ENCODE measurements around the gene HDAC5.
A peak's percentile ranks its signal among the peaks of the same experiment; 100 is the strongest.

The HDAC5 gene

DNA sequence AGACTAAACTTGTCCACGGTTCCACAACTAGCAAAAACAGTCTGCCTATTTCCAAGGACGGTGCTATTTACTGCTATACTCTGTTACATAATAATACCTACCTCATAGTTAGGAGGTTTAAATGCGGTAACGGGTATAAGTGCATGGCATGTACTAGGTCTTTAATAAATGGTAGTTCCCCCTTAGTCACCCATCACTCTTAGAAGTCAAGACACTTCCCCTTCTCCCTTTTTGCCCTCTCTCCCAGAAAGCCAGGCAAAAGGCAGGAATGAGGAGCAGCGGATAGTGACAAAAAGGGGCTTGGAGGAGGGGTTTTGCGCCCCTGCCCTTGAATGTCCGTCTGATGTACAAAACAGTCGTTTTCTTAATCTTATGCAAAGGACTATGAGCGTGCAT lies 55.9 kb downstream of the HDAC5 start:
- peaks cover 7% of the 10 kb centered on the region; the same call in 1 of the 2 replicates for H3K36me3 ChIP-seq (ENCODE audit: insufficient read depth, low read length)
- peaks cover 30% of the 10 kb centered on the region for H4K20me1 ChIP-seq (ENCODE audit: insufficient read depth, low read length, poor library complexity, severe bottlenecking)
- H3K79me2 ChIP-seq (ENCODE audit: insufficient read depth, low read length): peaks cover 64% of the 10 kb centered on the region
- H3K9me2 ChIP-seq (replicated peaks; ENCODE audit: low read depth, low read length): no peaks in the 10 kb centered on the region
- H3K9ac ChIP-seq (ENCODE audit: low read depth, low read length, poor library complexity, severe bottlenecking): peak overlapping the region; percentile 81
- no peaks in the 10 kb centered on the region for H3K9me3 ChIP-seq (ENCODE audit: insufficient read depth, low read depth, low read length)
- peaks cover 36% of the 10 kb centered on the region for H3K4me1 ChIP-seq (ENCODE audit: insufficient read depth, low read length, poor library complexity, severe bottlenecking)
- H3K4me2 ChIP-seq (ENCODE audit: low read depth, low read length, poor library complexity, severe bottlenecking): peak overlapping the region; percentile 81
- H3F3A ChIP-seq (ENCODE audit: low read depth): 0 out of 2 replicates have a peak, but pooled peaks cover 5% of the 10 kb centered on the region
- H3K27me3 ChIP-seq (ENCODE audit: insufficient read depth, low read length, poor library complexity, severe bottlenecking): no peaks in the 10 kb centered on the region
- TF ChIP-seq, protein P1, sequence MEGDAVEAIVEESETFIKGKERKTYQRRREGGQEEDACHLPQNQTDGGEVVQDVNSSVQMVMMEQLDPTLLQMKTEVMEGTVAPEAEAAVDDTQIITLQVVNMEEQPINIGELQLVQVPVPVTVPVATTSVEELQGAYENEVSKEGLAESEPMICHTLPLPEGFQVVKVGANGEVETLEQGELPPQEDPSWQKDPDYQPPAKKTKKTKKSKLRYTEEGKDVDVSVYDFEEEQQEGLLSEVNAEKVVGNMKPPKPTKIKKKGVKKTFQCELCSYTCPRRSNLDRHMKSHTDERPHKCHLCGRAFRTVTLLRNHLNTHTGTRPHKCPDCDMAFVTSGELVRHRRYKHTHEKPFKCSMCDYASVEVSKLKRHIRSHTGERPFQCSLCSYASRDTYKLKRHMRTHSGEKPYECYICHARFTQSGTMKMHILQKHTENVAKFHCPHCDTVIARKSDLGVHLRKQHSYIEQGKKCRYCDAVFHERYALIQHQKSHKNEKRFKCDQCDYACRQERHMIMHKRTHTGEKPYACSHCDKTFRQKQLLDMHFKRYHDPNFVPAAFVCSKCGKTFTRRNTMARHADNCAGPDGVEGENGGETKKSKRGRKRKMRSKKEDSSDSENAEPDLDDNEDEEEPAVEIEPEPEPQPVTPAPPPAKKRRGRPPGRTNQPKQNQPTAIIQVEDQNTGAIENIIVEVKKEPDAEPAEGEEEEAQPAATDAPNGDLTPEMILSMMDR (conservative IDR thresholded peaks at IDR 0.05; ENCODE audit: low read length): no peak
- TF ChIP-seq EZH2phosphoT487 (IDR thresholded peaks at IDR 0.05; ENCODE audit: borderline replicate concordance): no peak
- peak overlapping the region; percentile 80 for H3K4me3 ChIP-seq (ENCODE audit: low read length, poor library complexity, severe bottlenecking)
- no peak overlapping the region for H2AFZ ChIP-seq (ENCODE audit: low read length)

DNA sequence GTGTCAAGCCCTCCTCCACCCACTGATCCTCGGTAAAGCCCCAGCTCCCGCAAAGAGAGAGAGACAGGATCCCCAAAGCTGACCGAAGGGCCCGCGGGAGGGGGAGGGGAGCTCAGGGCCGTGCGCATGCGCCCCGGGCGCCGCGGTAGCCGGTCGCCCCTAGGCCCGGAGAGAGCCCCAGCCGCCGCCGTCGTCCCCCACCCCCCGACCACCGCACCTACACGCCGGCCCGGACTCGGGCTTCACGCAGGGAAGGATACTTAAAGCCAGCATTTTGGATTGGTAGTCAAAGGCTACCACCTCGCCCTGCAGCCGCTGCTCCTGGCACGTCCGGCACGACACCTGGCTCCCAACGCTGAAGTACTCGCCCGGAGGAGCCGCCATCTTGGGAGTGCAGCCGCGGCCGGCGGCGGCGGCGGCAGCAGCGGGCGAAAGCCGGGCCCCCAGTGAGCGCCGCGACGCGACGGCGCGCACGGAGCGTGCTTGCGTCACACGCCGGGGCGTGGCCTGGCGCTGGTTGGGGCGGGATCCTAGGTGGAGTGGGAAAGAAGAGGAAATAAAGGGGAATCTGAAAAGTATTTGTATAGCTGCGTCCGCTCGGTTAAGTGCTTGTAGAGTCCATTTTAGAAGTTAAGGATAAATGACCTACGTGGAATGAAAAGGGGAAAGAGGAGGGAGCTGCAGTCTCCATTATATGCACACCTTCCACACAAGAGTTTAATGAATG lies 57.1 kb downstream of the HDAC5 start, which contains the start of gene LSM12:
LSM12 (minus strand) TSS at position 468 of the 727 bp plus-strand sequence; CDS start at position 384, 84 bp downstream.
- Histone ChIP-seq H3K9ac (ENCODE audit: low read depth, low read length, poor library complexity, severe bottlenecking) (peak within 1 kb of the TSS; percentile 81), H4K20me1 (ENCODE audit: insufficient read depth, low read length, poor library complexity, severe bottlenecking) (peaks cover 38% of the 10 kb centered on the region), H3F3A (ENCODE audit: low read depth) (0 out of 2 replicates have a peak, but pooled peaks cover 5% of the 10 kb centered on the region), H3K36me3 (ENCODE audit: insufficient read depth, low read length) (peaks cover 17% of the 10 kb centered on the region; the same call in 1 of the 2 replicates), H2AFZ (ENCODE audit: low read length) (peak within 1 kb of the TSS; percentile 82; the same call in 1 of the 2 replicates), H3K27me3 (ENCODE audit: insufficient read depth, low read length, poor library complexity, severe bottlenecking) (no peaks in the 10 kb centered on the region), H3K9me2 (replicated peaks; ENCODE audit: low read depth, low read length) (no peaks in the 10 kb centered on the region), H3K4me1 (ENCODE audit: insufficient read depth, low read length, poor library complexity, severe bottlenecking) (peaks cover 29% of the 10 kb centered on the region), H3K9me3 (ENCODE audit: insufficient read depth, low read depth, low read length) (no peaks in the 10 kb centered on the region), H3K4me3 (ENCODE audit: low read length, poor library complexity, severe bottlenecking) (peak within 1 kb of the TSS; percentile 80), H3K79me2 (ENCODE audit: insufficient read depth, low read length) (peaks cover 66% of the 10 kb centered on the region), H3K4me2 (ENCODE audit: low read depth, low read length, poor library complexity, severe bottlenecking) (peak within 1 kb of the TSS; percentile 81)
- TF ChIP-seq EZH2phosphoT487 (IDR thresholded peaks at IDR 0.05; ENCODE audit: borderline replicate concordance): no peak
- TF ChIP-seq, protein P1 (conservative IDR thresholded peaks at IDR 0.05; ENCODE audit: low read length): no peak

DNA sequence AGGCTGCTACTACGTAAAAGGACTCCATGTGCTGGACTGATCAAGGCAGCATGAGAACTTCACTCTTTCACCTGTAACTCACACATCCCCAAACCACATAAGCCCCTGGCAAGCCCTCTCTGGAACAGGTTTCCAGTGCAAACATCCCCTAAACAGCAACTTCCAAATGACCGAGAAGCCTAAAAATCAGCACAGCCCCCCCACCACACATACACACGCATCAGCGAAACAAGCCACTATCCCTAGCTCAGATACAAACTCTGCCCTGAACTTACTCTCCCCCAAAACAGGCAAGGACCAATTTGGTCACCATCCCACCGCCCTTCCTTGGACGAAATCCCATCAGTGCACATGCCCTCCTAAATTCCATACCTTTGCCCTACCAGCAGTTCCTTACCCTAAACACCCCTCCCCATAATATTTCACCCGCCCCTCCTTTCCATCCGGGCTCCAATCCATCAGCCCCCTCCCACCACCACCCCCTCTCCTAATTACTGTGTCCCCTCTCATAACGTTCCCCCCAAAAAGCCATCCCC lies 57.7 kb downstream of the HDAC5 start:
- peaks cover 20% of the 10 kb centered on the region; the same call in 1 of the 2 replicates for H3K36me3 ChIP-seq (ENCODE audit: insufficient read depth, low read length)
- peak overlapping the region; percentile 80 for H3K4me3 ChIP-seq (ENCODE audit: low read length, poor library complexity, severe bottlenecking)
- H3K9me2 ChIP-seq (replicated peaks; ENCODE audit: low read depth, low read length): no peaks in the 10 kb centered on the region
- H2AFZ ChIP-seq (ENCODE audit: low read length): no peak overlapping the region
- peaks cover 42% of the 10 kb centered on the region for H4K20me1 ChIP-seq (ENCODE audit: insufficient read depth, low read length, poor library complexity, severe bottlenecking)
- H3F3A ChIP-seq (ENCODE audit: low read depth): no peaks in the 10 kb centered on the region
- H3K27me3 ChIP-seq (ENCODE audit: insufficient read depth, low read length, poor library complexity, severe bottlenecking): no peaks in the 10 kb centered on the region
- peak overlapping the region; percentile 81 for H3K4me2 ChIP-seq (ENCODE audit: low read depth, low read length, poor library complexity, severe bottlenecking)
- peaks cover 27% of the 10 kb centered on the region for H3K4me1 ChIP-seq (ENCODE audit: insufficient read depth, low read length, poor library complexity, severe bottlenecking)
- H3K9ac ChIP-seq (ENCODE audit: low read depth, low read length, poor library complexity, severe bottlenecking): peak overlapping the region; percentile 81
- TF ChIP-seq, protein P1 (conservative IDR thresholded peaks at IDR 0.05; ENCODE audit: low read length): no peak
- no peak for TF ChIP-seq EZH2phosphoT487 (IDR thresholded peaks at IDR 0.05; ENCODE audit: borderline replicate concordance)
- peaks cover 69% of the 10 kb centered on the region for H3K79me2 ChIP-seq (ENCODE audit: insufficient read depth, low read length)
- no peaks in the 10 kb centered on the region for H3K9me3 ChIP-seq (ENCODE audit: insufficient read depth, low read depth, low read length)

Measured in Loucy (cell line).